ENCODE measurements around the gene KRTAP9-6.
"Not testable (repeated sequence)": the region's sequence is repeated elsewhere in the genome, so short reads cannot be mapped to it uniquely, and the experiment has no call there.

Gene KRTAP9-6

DNA sequence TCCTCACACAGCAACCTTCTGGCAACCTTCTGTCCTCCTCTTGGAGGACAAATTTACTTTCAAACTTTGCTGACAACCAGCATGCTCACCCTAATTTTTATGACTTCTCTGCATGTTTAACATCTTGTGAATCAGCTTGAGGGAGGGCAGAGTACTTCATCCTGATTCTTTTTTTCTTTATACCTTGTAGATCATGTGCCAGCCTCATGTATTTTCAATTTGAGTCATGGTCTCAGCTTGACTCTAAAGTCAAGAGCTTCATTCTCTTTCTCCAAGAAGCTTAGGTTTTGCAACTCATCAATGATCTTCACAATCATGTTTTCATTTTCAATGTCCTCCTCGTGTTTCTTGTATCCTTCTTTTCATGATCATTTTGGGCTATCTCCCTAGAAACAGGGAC, 6.7 kb downstream of the KRTAP9-6 start:
- no peak for DNase-seq

DNA sequence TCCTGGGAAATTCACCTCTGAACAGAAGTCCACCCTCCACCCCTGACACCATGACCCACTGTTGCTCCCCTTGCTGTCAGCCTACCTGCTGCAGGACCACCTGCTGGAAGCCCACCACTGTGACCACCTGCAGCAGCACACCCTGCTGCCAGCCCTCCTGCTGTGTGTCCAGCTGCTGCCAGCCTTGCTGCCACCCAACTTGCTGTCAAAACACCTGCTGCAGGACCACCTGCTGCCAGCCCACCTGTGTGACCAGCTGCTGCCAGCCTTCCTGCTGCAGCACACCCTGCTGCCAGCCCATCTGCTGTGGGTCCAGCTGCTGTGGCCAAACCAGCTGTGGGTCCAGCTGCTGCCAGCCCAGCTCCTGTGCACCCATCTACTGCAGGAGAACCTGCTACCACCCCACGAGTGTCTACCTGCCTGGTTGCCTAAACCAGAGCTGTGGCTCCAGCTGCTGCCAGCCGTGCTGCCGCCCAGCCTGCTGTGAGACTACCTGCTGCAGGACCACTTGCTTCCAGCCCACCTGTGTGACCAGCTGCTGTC, 10.5 kb downstream of the KRTAP9-6 start, which contains the start of gene KRTAP9-7:
Gene KRTAP9-7, plus strand, starts transcription at position 51 of the 543 bp plus-strand sequence. Its CDS starts 0 bp downstream, at position 51.
- not testable (repeated sequence) for DNase-seq

DNA sequence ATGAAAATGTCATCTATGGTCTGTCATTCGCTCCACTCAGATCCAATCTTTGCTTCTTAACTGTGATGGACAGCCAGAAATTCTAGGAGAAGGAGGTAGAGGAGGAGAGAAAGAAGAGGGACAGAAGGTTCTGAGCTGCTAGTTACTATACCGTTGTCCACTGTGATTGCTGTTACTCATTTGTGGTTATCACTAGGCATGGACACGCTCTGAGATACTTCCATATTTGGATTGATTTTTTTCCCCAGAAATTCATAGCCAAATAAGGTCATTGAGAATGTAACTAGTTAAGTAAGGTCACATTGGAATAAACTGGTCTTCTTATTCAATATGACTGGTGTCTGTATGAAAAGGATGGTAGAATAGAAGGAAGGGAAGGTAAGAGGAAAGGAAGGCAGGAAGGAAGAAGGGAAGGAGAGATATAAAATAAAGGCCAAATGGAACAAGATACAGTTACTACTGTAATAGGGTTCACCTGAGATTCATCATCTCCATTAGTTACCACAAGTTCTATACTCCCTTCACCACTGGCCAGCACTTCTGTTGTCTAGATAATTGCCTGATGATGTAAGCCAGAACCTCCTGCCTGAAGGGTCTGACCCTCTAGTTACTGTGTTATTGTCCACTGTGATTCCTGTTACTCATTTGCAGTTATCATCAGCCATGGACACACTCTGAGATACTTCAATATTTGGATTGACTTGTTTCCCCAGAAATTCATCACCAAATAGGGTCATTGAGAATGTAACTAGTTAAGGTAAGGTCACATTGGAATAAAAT, 13.2 kb downstream of the KRTAP9-6 start:
- DNase-seq, result no peak

DNA sequence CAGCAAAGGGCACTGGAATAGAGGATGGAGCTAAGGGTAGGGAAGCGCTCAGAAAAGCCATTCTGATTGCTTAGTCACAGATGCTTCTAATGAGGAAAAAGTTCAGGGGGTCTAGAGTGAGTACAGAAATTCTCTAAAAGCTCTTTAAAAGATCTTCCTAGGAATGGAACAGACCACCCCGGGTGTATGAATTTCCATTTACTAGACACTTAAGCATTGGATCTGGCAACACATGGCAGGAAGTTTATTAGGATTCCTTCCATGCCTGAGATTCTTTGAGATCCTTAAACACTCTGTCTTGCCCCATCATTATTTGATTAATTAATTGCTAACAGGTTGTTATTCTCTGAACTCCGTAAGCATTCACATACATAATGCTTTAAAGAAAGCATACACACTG, 18.9 kb downstream of the KRTAP9-6 start:
- DNase-seq, result no peak

DNA sequence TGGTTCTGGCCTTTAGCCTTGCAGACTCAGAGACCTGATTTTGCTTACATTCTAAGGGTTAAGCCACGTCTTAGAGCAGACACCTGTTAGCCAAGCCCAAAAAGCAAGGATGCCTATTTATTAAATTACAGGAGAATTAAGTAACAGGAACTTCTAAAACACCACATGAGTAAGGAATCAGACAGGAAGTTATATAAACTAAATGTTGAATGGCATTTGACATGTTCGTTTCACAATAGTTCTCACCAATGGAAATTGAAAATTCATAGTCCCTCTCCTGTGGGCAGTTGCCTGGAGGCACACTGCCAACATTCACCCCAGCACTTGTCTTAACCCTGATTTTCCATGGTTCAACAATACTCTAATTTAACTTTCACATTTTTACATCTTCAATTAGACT, 19.4 kb downstream of the KRTAP9-6 start:
- no peak for DNase-seq

DNA sequence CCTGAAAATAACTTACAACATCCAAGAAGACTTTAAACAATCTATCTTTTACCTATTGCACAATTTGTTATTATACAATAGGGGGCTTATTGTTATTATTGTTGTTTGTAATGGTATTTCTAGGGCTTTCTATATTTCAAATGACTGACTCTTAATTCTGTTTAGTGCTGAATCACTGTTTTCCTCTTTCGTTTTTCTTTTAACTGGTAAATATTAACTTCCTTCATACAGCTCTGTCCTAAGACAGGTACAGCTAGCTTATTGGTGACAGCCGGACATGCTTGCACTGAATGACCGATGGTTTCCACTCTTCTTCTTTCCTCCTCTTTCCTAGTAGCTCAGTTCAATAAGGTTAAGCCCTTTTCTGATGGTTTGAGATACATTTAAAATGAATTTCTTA, 21.9 kb downstream of the KRTAP9-6 start:
- no peak for DNase-seq

DNA sequence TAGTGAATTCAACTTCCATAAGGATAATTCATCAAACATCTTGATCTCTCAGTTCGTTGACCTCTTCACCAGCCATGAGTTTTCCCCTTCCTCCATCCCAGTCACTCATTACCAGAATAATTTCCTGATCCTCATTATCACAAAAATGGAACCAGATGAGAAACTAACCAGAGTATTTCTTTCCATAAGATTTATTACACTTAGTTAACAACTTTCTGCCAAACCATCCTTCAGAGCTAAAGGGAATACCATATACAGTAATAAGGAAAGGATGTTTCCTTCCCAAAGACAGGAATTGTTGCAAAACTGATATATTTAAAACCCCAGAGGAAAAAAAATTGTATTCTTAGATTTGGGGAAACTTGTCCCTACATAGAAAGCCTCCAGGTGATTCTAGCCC, 28.8 kb downstream of the KRTAP9-6 start:
- no peak for DNase-seq

DNA sequence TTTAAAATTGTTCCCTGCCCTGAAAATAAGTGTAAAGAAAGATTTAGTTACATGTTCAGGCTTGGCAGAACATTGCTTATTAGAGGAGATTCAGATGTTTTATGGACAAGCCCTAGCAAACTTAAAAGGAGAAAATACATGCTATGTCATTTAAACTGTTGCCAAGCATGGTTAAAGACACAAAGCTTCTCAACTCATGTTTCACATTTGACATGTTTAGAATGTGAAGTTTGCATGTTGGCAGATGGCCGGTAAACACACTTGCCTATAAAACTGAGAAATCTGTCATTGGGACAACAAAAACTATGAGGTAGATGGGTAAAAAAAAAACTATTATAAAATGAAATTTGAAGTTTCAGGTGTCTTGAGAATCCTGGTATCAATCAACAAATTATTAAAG, 31.7 kb downstream of the KRTAP9-6 start:
- no peak for DNase-seq

DNA sequence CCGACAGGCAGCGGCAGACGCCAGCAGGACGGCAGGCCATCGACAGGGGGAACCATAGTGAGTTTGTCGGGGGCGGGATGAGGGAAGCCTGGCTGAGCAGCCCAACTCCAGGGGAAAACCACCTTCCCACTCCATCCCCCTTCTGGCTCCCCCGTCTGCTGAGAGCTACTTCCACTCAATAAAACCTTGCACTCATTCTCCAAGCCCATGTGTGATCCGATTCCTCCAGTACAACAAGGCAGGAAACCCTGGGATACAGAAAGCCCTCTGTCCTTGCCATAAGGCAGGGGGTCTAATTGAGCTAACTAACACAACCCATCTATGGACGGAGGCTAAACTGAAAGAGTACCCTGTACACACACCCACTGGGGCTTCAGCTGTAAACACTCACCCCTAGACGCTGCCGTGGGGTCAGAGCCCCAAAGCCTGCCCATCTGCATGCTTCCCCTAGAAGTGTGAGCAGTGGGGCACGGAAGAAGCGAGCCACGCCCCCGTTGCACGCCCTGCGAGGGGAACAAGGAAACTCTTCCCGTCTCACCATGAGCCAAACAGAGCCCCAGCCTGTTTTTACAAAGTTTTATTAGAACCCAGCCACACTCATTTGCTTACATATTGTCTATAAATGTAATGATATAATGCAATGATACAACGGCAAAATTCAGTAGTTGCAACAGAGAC, 33.4 kb downstream of the KRTAP9-6 start:
- no peak for DNase-seq

DNA sequence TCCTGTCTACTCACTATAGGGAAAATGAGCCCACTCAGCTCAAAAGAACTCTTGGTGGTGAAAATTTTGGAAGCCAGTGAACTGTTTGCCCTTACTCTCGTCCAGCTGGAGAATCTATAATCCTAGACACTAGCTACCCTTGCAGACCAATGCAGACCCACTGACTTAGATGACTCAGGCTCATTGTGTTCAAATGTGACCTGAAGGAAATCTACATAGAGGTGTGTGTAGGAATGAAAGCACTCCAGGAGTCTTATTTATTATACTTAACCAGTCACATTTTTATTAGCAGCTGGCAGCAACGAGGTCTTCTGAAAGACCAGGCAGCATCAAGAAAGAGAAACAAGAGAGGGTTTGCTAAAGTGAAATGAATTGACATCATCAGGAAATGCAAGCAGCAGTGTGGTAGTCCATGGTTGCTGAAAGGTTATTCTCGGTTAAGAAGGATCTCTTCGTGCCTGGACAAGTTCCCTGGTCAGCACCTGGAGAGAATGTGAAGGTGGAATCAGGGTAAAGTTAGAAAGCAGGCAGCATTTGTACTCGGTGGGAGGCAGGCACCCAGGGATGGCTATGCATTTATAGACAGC, 36.1 kb downstream of the KRTAP9-6 start:
- DNase-seq, result no peak

DNA sequence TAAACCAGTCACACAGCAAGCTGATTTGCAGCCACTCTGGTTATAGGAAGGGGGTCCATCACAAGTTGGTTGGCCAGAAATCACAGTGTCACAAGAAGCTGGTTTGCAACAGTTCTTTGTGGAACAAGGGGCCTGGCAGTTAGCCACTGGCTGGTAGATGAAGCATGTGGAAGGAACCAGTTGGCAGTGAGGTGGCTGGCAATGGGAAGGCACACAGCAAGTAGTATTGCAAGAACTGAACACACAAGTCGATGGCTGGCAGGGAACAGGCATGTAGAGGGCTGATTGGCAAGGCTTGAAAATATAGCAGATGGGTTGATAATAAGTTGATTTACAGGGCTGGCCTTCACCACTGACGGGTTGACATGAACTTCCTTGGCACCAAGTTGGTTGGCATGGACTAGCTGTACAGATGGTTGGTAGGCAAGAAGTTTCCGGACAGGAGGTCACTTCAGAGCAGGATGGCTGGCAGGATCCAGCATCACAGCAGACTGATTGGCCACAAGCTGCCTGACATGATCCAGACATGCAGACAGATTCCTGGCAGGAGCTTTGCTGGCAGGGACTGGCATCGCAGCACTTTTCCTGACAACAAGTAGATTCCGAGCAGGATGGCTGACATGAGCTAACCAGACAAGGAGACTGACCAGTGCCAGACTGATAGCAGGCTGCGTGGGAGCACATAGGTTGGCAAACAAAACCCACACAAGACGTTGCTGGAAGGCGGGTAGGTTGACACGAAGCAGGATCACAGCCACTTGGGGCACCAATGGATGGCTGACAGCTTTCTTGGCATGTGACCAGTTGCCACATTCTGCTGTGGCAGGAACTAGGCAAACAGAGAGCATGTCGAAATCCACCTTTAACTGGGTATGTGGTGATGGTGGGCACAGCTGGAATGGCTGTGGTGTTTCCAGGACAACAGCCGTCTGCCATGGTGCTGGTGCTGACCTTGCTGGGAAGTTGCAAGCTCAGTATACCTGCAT, 37.0 kb downstream of the KRTAP9-6 start, which contains the start of gene KRTAP29-1:
Gene KRTAP29-1, minus strand, starts transcription at position 936 of the 986 bp plus-strand sequence. Its CDS starts 0 bp downstream, at position 936.
- no peak for DNase-seq

DNA sequence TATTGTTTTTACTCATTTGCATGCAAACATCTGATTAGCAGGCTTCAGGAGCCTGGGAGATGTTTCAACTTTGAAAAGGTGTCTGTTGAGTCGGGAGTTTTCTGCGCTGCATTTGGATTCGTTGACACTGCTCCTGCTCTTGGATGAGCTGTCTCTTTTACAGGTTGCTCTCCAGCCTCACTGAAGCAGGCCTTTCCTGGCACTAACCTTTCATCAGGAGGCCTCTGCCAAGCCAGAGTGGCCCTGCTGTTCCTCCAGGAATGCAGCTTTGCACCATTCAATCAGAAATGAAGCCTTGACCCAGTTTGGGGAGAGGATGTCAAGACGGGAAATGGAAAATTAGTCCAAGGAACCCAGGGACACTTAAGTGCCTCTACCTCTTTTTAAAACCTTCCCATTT, 37.8 kb downstream of the KRTAP9-6 start:
- no peak for DNase-seq

DNA sequence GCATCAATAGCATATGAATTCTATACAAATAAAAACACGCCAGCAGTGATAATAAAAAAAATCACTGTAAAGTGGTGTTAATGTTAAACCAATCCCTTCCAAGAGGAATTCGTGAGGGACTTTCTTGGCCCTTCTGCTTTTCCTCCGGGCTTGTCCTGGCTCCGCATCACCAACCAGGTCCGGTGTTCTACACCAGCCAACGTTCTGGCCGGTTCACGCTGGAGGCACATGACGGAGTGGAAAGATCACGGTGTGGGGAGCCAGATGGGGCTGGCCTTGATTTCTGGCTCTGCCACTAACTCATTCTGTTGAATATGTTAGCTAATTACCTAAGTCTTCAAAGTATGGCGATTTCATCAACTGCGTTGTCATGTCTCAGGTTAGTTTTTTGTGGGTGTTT, 38.9 kb downstream of the KRTAP9-6 start:
- DNase-seq, result no peak

DNA sequence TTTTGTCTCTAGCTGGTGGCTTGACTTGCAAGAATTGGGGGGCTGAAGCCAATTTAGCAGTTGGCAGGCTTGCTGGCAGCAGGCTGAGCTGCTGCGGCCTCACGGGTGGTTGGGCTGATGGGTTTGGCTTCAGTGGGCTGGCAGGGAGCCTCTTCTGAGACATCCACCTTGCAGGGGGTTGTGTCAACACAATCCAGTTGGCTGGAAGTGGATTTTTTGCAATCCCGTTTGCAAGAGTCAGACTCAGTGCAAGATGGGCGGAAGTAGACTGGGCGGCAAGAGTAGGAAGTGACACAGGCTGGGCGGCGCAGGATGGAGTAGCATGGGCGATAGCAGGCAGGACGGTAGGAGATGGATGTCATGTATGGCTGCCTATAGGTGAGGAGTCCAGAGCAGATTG, 42.5 kb downstream of the KRTAP9-6 start:
- DNase-seq, result no peak

DNA sequence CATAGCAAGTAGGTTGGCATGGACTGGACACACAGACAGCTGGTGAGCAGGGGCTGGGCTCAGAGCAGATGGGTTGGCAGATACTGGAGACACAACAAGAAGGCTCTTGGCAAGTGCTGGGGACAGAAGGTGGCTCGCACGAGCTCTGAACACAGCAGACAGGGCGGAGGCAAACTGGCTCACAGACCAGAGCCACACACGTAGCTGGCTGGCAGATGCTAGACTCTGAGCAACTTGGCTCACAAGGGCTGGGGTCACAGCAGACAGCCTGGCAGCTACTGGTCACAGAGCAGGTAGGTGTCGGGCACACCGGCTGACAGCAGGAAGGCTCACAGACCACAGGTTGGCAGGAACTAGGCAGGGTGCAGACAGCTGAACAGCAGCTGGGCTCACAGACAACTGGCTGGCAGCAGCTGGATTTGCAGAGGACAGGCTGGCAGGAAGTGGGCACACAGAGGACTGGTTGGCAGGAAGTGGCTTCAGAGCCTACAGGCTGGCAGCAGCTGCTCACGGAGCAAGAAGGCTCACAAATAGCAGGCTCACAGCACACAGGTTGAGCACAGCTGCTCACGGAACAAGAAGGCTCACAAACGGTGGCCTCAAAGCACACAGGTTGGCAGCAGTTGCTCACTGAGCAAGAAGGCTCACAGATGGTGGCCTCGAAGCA, 43.2 kb downstream of the KRTAP9-6 start:
- DNase-seq, result peak; percentile 10

DNA sequence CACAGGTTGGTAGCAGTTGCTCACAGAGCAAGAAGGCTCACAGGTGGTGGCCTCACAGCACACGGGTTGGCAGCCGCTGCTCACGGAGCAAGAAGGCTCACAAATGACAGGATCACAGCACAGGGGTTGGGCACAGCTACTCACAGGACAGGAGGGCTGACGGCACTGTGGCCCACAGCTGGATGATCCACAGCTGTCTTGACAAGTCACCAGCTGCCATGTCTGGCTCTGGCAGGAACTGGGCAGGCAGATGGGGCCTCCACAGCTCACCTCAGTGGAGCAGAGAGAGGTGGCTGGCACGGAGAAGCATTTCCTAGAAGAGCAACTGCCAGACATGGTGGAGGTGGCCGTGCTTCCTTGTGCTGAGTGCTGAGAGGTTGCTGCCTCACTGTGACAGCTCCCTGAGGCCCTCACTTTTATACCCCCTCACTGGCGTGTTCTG, 43.8 kb downstream of the KRTAP9-6 start, which contains the start of gene KRTAP16-1:
Gene KRTAP16-1, minus strand, starts transcription at position 392 of the 442 bp plus-strand sequence. Its CDS starts 56 bp downstream, at position 336.
- DNase-seq, result no peak

DNA sequence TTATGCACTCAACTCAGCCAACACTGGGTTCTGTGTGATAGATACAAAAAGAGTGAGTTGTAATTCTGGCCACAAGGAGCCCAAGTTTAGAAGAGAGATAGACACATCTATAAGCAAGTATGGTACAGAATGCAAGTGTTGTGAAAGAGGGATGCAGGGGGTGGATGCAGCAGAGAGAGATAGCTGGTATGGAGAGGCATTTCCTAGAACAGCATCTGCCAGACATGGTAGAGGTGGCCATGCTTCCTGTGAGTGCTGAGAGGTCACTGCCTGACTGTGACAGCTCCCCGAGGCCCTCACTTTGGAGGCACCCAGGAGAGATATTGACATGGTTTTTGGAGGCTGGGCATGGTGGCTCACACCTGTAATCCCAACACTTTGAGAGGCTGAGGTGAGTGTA, 45.9 kb downstream of the KRTAP9-6 start:
- DNase-seq, result no peak

DNA sequence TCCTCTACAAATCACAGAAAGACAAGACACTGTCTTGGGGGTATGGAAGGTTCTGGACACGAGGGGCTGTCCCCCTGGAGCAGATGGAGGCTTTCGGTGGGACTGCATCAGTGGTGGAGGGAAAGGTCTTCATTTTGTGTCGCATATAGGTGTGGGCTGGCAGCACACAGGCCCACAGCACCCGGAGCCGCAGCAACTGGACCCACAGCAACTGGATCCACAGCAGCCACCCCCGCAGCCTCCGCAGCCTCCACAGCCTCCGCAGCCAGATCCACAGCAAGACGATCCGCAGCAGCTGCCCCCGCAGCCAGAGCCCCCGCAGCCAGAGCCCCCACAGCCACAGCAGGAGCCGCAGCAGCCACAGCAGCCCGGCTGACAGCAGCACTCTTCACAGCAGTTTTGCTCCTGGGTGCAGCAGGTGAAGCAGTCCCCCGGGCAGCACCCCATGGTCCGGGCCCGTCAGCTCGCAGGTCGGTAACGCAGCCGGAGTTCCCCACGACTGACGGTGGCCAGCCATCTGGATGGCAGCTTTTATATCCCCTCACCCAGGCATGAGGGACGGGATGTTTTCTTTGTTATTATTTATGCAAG, 50.1 kb downstream of the KRTAP9-6 start, which contains the start of gene KRTAP17-1:
Gene KRTAP17-1, minus strand, starts transcription at position 507 of the 591 bp plus-strand sequence. Its CDS starts 60 bp downstream, at position 447.
- no peak for DNase-seq

Data from KG1 (cell line).